Measurements from ENCODE around the gene NSUN5.
"Not testable (repeated sequence)": the region's sequence is repeated elsewhere in the genome, so short reads cannot be mapped to it uniquely, and the experiment has no call there.

The NSUN5 gene

DNA sequence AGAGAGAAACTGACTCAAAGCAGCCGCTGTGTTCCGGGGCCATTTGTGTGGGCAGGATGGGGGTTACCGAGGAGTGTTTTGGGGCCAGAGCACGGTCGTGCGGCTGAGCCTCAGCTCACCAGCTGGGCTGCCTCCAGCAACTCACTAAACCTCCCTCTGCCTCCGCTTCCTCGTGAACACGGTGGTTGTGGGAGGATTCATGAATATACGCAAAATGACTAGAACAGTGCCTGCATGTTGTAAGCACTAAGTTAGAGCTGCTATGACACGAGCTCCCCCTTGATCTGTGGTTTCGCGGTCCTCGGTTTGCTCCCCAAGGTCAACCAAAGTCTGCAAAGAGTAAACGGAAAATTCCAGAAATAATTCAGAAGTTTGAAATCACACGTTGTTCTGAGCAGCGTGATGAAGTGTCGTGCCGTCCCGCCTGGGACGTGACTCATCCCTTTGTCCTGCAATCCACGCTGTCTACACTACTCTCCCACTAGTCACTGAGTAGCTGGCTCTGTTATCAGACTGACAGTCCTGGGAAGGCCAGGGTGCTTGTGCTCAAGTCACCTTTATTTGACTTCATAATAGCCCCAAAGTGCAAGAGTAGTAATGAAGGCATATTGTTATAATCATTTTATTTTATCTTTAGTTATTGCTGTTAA is 41.8 kb downstream of the NSUN5 start:
- DNase-seq = not testable (repeated sequence)

DNA sequence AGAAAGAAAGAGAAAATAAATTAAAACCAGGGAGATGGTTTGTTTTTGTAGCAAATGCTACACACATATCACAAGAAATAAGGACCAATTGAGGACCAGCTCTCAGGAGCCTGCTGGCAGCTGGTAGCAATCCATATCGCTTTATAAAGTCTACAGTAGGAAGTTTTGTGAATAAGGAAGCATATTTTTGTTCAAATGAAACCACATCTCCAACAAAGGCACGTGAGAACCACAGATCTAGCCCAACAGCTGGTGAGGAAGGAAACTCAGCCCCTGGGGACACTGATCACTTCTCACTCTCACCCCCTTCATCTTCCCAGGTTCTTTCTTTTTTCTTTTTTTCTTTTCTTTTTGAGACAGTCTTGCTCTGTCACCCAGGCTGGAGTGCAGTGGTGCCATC is 46.2 kb downstream of the NSUN5 start:
- not testable (repeated sequence) for DNase-seq
